ENCODE measurements around the gene ZSCAN21.

Gene ZSCAN21

GRCh38 chr7:100100420-100101015 lies 50.9 kb downstream of the ZSCAN21 start:
- DNase-seq (ENCODE audit: low read depth), result peak; percentile 81

GRCh38 chr7:100101016-100101862 lies 51.7 kb downstream of the ZSCAN21 start, which contains the start of the genes AP4M1 and MCM7:
Gene AP4M1, plus strand, starts transcription at chr7:100101643. Its CDS starts 72 bp downstream, at chr7:100101715.
Gene MCM7, minus strand, starts transcription at chr7:100101397. Its CDS starts 103 bp downstream, at chr7:100101294.
- DNase-seq (ENCODE audit: low read depth), result peak; percentile 98

- DNase-seq (ENCODE audit: low read depth), result no peak
Observed at GRCh38 chr7:100102950-100103840, 53.6 kb downstream of the ZSCAN21 start.

GRCh38 chr7:100105534-100105933 lies 56.0 kb downstream of the ZSCAN21 start:
- DNase-seq (ENCODE audit: low read depth), result no peak

GRCh38 chr7:100106633-100107032 lies 57.1 kb downstream of the ZSCAN21 start:
- DNase-seq (ENCODE audit: low read depth), result no peak

- DNase-seq (ENCODE audit: low read depth), result no peak
Observed at GRCh38 chr7:100107125-100107737, 57.7 kb downstream of the ZSCAN21 start.

GRCh38 chr7:100107890-100108289 lies 58.3 kb downstream of the ZSCAN21 start:
- DNase-seq (ENCODE audit: low read depth), result no peak

- DNase-seq (ENCODE audit: low read depth), result no peak
Observed at GRCh38 chr7:100109521-100110163, 60.1 kb downstream of the ZSCAN21 start.

GRCh38 chr7:100111156-100111555 lies 61.6 kb downstream of the ZSCAN21 start:
- no peak for DNase-seq (ENCODE audit: low read depth)

GRCh38 chr7:100111914-100112313 lies 62.3 kb downstream of the ZSCAN21 start:
- no peak for DNase-seq (ENCODE audit: low read depth)

Measured in stimulated activated CD8-positive, alpha-beta memory T cell treated with anti-CD3 and anti-CD28 coated beads, Interleukin-4, amount 100 ng/mL, for 24 hours (primary cell).